SU-DHL-6 (cell line): ENCODE data around the gene CHSY1.

ENCODE experiments used
- H2AFZ ChIP-seq: fragments of 200-600 bp; sonication (generic); 2 replicates; pipeline ENCODE4 v1.6.1; 2014; ENCODE audit warnings: low read depth, mild to moderate bottlenecking, moderate library complexity, mixed read lengths, antibody characterized with exemption, low read length; ENCODE audit not compliant: severe bottlenecking
- H3F3A ChIP-seq: fragments of 200-600 bp; shearing (Covaris generic); 2 replicates; pipeline ENCODE4 v1.6.0; 2016; ENCODE audit warnings: antibody characterized with exemption, mild to moderate bottlenecking; ENCODE audit not compliant: insufficient read depth
- H3K27ac ChIP-seq: fragments of 200-600 bp; sonication (generic); 2 replicates; pipeline ENCODE4 v1.5.1; 2016; ENCODE audit warnings: low read depth, mild to moderate bottlenecking, low read length, moderate library complexity, mixed read lengths
- H3K27me3 ChIP-seq: fragments of 200-600 bp; sonication (generic), shearing (Covaris generic); 2 replicates; pipeline ENCODE4 v1.6.0; 2014; ENCODE audit warnings: mild to moderate bottlenecking, low read length
- H3K36me3 ChIP-seq: fragments of 200-600 bp; sonication (generic); 2 replicates; pipeline ENCODE4 v1.6.1; 2014; ENCODE audit warnings: mild to moderate bottlenecking, low read length, mixed read lengths
- H3K4me2 ChIP-seq: fragments of 300-600, 200-600 bp; shearing (Covaris generic), sonication (generic); 2 replicates; pipeline ENCODE4 v1.6.0; 2014; ENCODE audit warnings: low read length, low read depth, mild to moderate bottlenecking; ENCODE audit not compliant: poor library complexity, severe bottlenecking
- H3K4me3 ChIP-seq: fragments of 200-600 bp; sonication (generic); 2 replicates; pipeline ENCODE4 v1.5.1; 2014; ENCODE audit warnings: antibody characterized with exemption, low read length, mild to moderate bottlenecking, mixed read lengths; ENCODE audit not compliant: insufficient read depth, poor library complexity, severe bottlenecking
- H3K79me2 ChIP-seq: fragments of 200-600 bp; sonication (generic); 2 replicates; pipeline ENCODE4 v1.6.1; 2014; ENCODE audit warnings: mild to moderate bottlenecking, low read length, moderate library complexity; ENCODE audit not compliant: insufficient read depth
- H3K9ac ChIP-seq: fragments of 200-600 bp; sonication (generic); 2 replicates; pipeline ENCODE4 v1.7.0; 2014; ENCODE audit warnings: mild to moderate bottlenecking, low read length
- H3K9me2 ChIP-seq: fragments of 200-600 bp; sonication (generic); replicated peaks from 2 replicates; pipeline ENCODE4 v1.6.1; 2014; ENCODE audit warnings: low read length; ENCODE audit not compliant: insufficient read depth
- H3K9me3 ChIP-seq: fragments of 200-600 bp; sonication (generic); 2 replicates; pipeline ENCODE4 v1.6.1; 2014; ENCODE audit warnings: low read length, mixed read lengths; ENCODE audit not compliant: insufficient read depth
- H4K20me1 ChIP-seq: fragments of 200-600 bp; sonication (generic); 2 replicates; pipeline ENCODE4 v1.6.1; 2014; ENCODE audit warnings: low read depth, mild to moderate bottlenecking, antibody characterized with exemption, low read length, moderate library complexity, mixed read lengths
- EZH2phosphoT487 ChIP-seq: fragments of 200-600 bp; sonication (generic), shearing (Covaris generic); conservative IDR thresholded peaks from 2 replicates; pipeline ENCODE4 v1.6.1; 2018; ENCODE audit warnings: mild to moderate bottlenecking, antibody characterized with exemption, low read length, moderate library complexity, mixed read lengths
- TF ChIP-seq, protein P1 (sequence below): fragments of 200-600 bp; sonication (generic); IDR thresholded peaks from one replicate; pipeline ENCODE4 v1.5.1; 2017; ENCODE audit warnings: antibody characterized with exemption, mild to moderate bottlenecking, low read length, moderate library complexity; ENCODE audit not compliant: insufficient read depth, poor library complexity, severe bottlenecking

CHSY1 gene

DNA sequence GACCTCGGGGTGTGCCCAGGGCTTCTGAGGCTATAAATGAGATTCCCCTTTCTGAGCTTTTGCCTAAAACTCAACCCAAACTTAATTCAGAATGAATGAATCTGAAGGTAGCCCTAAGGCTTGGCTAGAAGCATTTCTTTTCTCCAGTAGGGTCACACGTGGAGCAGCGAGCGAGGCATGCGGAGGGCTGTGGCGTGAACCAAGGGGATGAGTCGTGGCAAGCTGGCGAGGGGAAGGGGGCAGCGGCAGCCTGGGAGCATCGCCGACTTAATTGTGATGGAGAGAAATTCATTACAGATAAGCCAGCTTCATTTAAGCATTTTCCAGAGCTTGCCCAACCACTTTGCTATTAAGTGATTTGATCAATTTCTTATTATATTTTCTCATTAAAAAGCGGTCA lies 79.9 kb downstream of the CHSY1 start:
- peaks cover 4% of the 10 kb centered on the region for H3F3A ChIP-seq
- H3K27ac ChIP-seq = no peak overlapping the region
- H3K9me3 ChIP-seq = no peaks in the 10 kb centered on the region
- H3K27me3 ChIP-seq = no peaks in the 10 kb centered on the region
- no peaks in the 10 kb centered on the region for H3K36me3 ChIP-seq
- H4K20me1 ChIP-seq = no peaks in the 10 kb centered on the region
- no peaks in the 10 kb centered on the region for H3K9me2 ChIP-seq
- no peak for TF ChIP-seq EZH2phosphoT487
- TF ChIP-seq, protein P1, sequence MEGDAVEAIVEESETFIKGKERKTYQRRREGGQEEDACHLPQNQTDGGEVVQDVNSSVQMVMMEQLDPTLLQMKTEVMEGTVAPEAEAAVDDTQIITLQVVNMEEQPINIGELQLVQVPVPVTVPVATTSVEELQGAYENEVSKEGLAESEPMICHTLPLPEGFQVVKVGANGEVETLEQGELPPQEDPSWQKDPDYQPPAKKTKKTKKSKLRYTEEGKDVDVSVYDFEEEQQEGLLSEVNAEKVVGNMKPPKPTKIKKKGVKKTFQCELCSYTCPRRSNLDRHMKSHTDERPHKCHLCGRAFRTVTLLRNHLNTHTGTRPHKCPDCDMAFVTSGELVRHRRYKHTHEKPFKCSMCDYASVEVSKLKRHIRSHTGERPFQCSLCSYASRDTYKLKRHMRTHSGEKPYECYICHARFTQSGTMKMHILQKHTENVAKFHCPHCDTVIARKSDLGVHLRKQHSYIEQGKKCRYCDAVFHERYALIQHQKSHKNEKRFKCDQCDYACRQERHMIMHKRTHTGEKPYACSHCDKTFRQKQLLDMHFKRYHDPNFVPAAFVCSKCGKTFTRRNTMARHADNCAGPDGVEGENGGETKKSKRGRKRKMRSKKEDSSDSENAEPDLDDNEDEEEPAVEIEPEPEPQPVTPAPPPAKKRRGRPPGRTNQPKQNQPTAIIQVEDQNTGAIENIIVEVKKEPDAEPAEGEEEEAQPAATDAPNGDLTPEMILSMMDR = no peak
- no peak overlapping the region for H3K4me2 ChIP-seq
- H3K4me3 ChIP-seq = no peak overlapping the region
- H2AFZ ChIP-seq = no peak overlapping the region
- H3K9ac ChIP-seq = no peak overlapping the region
- no peaks in the 10 kb centered on the region for H3K79me2 ChIP-seq

DNA sequence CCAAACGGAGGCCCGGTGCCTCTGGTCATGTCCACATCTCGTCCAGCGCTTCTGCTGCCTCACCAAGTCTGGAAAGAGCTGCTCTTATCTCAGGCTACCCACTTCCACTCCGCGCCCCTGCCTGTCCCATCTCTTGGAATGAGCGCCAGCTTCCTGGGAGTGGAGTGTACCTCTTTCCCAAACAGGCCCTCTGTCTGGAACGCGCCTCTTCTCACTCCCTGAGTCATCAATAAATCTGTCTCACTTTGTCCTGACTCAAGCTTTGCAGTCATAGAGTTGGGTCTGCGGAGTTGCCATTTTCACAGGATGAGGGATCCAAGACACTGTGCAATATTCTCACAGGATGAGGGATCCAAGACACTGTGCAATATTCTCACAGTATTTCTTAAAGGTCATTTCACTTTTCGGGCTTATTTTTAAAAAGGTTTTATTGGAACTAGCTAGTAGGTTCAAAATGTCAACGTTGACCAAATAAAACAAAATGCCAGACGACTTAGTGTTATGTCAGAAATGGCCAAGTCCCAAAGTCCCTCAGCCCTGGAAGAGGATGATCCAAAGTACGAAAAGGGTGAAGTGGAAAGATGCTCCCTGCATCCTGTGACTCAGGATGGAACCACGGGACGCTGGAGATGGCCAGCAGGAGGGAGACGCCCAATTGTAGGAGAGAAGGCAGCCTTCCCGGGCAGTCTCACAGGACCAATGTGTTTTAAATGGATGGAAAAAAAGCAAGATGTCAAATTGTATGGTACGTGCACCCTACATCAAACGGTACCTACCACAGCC lies 81.1 kb downstream of the CHSY1 start:
- no peak for TF ChIP-seq EZH2phosphoT487
- TF ChIP-seq, protein P1 = no peak
- Histone ChIP-seq H3K4me2 (no peak overlapping the region), H3K4me3 (no peak overlapping the region), H2AFZ (no peak overlapping the region), H3F3A (no peaks in the 10 kb centered on the region), H4K20me1 (no peaks in the 10 kb centered on the region), H3K9ac (no peak overlapping the region), H3K36me3 (peaks cover 6% of the 10 kb centered on the region; the same call in 1 of the 2 replicates), H3K79me2 (no peaks in the 10 kb centered on the region), H3K9me2 (no peaks in the 10 kb centered on the region), H3K27me3 (no peaks in the 10 kb centered on the region), H3K27ac (no peak overlapping the region), H3K9me3 (peaks cover 12% of the 10 kb centered on the region)

DNA sequence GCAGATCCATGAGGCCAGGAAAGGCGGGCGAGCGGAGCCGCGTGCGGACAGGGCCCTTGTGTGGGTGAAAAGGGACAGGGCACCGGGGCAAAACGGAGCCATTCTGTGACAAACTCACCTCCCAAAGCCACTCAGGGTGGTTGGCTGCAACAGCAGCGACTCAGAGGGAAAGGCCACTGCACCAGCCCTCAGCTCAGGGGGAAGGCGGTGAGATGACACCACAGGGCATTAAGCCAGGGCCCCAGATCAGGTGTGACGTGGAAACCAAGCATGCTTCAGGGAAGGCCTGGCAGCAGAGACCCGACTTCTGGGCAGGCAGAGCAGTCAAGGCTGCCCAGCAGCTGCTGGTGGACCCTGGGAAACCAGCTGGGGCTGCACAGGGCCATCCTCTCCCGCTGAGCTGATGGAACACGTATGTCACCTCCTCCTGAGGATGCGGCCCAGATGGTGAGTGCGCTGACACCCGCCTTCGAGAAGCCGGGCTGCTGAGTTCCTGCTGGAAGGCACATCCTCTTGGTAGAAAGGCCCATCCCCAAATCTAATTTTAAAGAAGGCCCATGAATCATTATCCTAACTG lies 82.3 kb downstream of the CHSY1 start:
- Histone ChIP-seq H3K9ac (no peak overlapping the region), H3K36me3 (peaks cover 6% of the 10 kb centered on the region; the same call in 1 of the 2 replicates), H3K9me2 (no peaks in the 10 kb centered on the region), H3K79me2 (no peaks in the 10 kb centered on the region), H3F3A (no peaks in the 10 kb centered on the region), H3K4me3 (no peak overlapping the region), H4K20me1 (no peaks in the 10 kb centered on the region), H2AFZ (no peak overlapping the region), H3K4me2 (no peak overlapping the region), H3K9me3 (peaks cover 18% of the 10 kb centered on the region), H3K27me3 (no peaks in the 10 kb centered on the region), H3K27ac (no peak overlapping the region)
- TF ChIP-seq, protein P1 = no peak
- TF ChIP-seq EZH2phosphoT487 = no peak
